ENCODE data around the gene ENO2.
A peak's percentile ranks its signal among the peaks of the same experiment; 100 is the strongest.

The ENO2 gene

GRCh38 chr12:6935371-6936193 lies 21.2 kb downstream of the ENO2 start:
- DNase-seq, result no peak

- no peak for DNase-seq
These were observed 21.8 kb downstream of the ENO2 start for GRCh38 chr12:6936194-6936635.

- no peak for DNase-seq
These were observed 22.5 kb downstream of the ENO2 start for GRCh38 chr12:6936636-6937480.

- DNase-seq, result peak; percentile 70
These were observed 23.3 kb downstream of the ENO2 start for GRCh38 chr12:6937481-6938352.

- no peak for DNase-seq
These were observed 24.2 kb downstream of the ENO2 start for GRCh38 chr12:6938353-6939190.

- DNase-seq, result no peak
These were observed 24.8 kb downstream of the ENO2 start for GRCh38 chr12:6939191-6939540.

- DNase-seq, result no peak
These were observed 26.9 kb downstream of the ENO2 start for GRCh38 chr12:6941267-6941666.

GRCh38 chr12:6941782-6942181 lies 27.4 kb downstream of the ENO2 start:
- DNase-seq, result no peak

GRCh38 chr12:6942331-6942665 lies 27.9 kb downstream of the ENO2 start:
- no peak for DNase-seq

- peak; percentile 77 for DNase-seq
These were observed 29.0 kb downstream of the ENO2 start for GRCh38 chr12:6943389-6943721.

GRCh38 chr12:6943722-6944380 lies 29.5 kb downstream of the ENO2 start, which contains the start of the genes C12orf57 and RNU7-1:
C12orf57 (plus strand) TSS chr12:6944022; CDS start chr12:6944122, 100 bp downstream.
RNU7-1 (plus strand) TSS chr12:6943816.
- DNase-seq, result peak; percentile 62

- peak; percentile 80 for DNase-seq
These were observed 30.2 kb downstream of the ENO2 start for GRCh38 chr12:6944381-6945186.

- DNase-seq, result no peak
These were observed 31.2 kb downstream of the ENO2 start for GRCh38 chr12:6945613-6946012.

- DNase-seq, result no peak
These were observed 31.9 kb downstream of the ENO2 start for GRCh38 chr12:6946033-6946919.

GRCh38 chr12:6946920-6947374 lies 32.6 kb downstream of the ENO2 start:
- DNase-seq, result no peak

- no peak for DNase-seq
These were observed 33.2 kb downstream of the ENO2 start for GRCh38 chr12:6947615-6948014.

- no peak for DNase-seq
These were observed 34.7 kb downstream of the ENO2 start for GRCh38 chr12:6948873-6949594.

- DNase-seq, result no peak
These were observed 36.0 kb downstream of the ENO2 start for GRCh38 chr12:6950401-6950801.
